Lower leg skin (tissue), 4 donors: ENCODE measurements around the gene SPDYC. TPM values are rescaled to one million over a fixed set of nuclear protein-coding genes. Genes with fewer than 3 reads are reported as not detected.

ENCODE experiments used
- DNase-seq, 2 donors: peaks; one replicate each; pipeline ENCODE4 v3.0.0-alpha.2; 2019; ENCODE audit warnings: low spot score in 2 of 2
- H3K4me3 ChIP-seq: fragments of 200-600 bp; sonication (generic); 2 replicates; pipeline ENCODE4 v1.5.1; 2017; ENCODE audit warnings: mild to moderate bottlenecking, low read depth; ENCODE audit not compliant: poor library complexity, severe bottlenecking
- CTCF ChIP-seq, 3 donors: fragments of 450-650 bp; IDR thresholded peaks; one replicate each; pipeline ENCODE4 v1.5.1; 2016; ENCODE audit warnings: antibody characterized with exemption in 3 of 3, mild to moderate bottlenecking in 3 of 3, moderate library complexity in 2 of 3
- POLR2A ChIP-seq, 2 donors: fragments of 450-650 bp; IDR thresholded peaks; one replicate each; pipeline ENCODE4 v1.6.1; 2016 to 2017; ENCODE audit warnings: antibody characterized with exemption in 2 of 2, mild to moderate bottlenecking in 1 of 2, moderate library complexity in 1 of 2
- WGBS, 2 donors: methylation state at CpG; one replicate each; pipeline ENCODE4 v1.1.5; 2018; 5-methylcytosine and 5-hydroxymethylcytosine counted together
- intact Hi-C: fragments of 100-400 bp; cut with DNase I; formaldehyde crosslinking; loops from one replicate; pipeline ENCODE4 v1.15.0; 2023; ENCODE audit warnings: low total_unique reads
- total RNA-seq, 4 donors: library from RNA; depleted of rRNA; stranded (reverse); fragments of >200 nt; gene quantifications; one replicate each; pipeline ENCODE4 v1.1.0, GENCODE V29; 2016

The SPDYC gene
- total RNA-seq, 4 donors from 2014 or later: not detected

GRCh38 chr11:65151331-65151899, 18.6 kb upstream of the SPDYC start:
- 70 to 72% methylated on average over 3 of the region's 3 CpGs for WGBS, 2 donors
- intact Hi-C loops: no loop called here
- H3K4me3 ChIP-seq: no peak overlapping the region

GRCh38 chr11:65152122-65152521, 17.9 kb upstream of the SPDYC start:
- DNase-seq: no peak
- intact Hi-C loops: no loop called here
- H3K4me3 ChIP-seq: no peak overlapping the region
- whole genome bisulfite sequencing, 2 donors: 64 to 68% methylated on average over 2 of the region's 2 CpGs
- no peak for TF ChIP-seq POLR2A (IDR thresholded peaks at IDR 0.05)
- no peak for TF ChIP-seq CTCF (IDR thresholded peaks at IDR 0.05)

More at GRCh38 chr11:65151331-65151899, 18.6 kb upstream of the SPDYC start:
- no peak for DNase-seq
- no peak for TF ChIP-seq CTCF (IDR thresholded peaks at IDR 0.05)
- TF ChIP-seq POLR2A (IDR thresholded peaks at IDR 0.05): no peak

GRCh38 chr11:65156256-65156655, 13.8 kb upstream of the SPDYC start:
- TF ChIP-seq CTCF (IDR thresholded peaks at IDR 0.05): no peak
- no peak for TF ChIP-seq POLR2A (IDR thresholded peaks at IDR 0.05)
- no peak for DNase-seq
- intact Hi-C loops: no loop called here
- no peak overlapping the region for H3K4me3 ChIP-seq
- WGBS, 2 donors: 98% methylated on average over 3 of the region's 3 CpGs

GRCh38 chr11:65156926-65157325, 13.1 kb upstream of the SPDYC start:
- intact Hi-C loops: no loop called here
- no peak for DNase-seq
- WGBS, 2 donors: 81 to 92% methylated on average over 3 of the region's 3 CpGs
- TF ChIP-seq CTCF (IDR thresholded peaks at IDR 0.05) (no peak), POLR2A (IDR thresholded peaks at IDR 0.05) (no peak)
- no peak overlapping the region for H3K4me3 ChIP-seq

GRCh38 chr11:65157336-65157735, 12.7 kb upstream of the SPDYC start:
- no peak overlapping the region for H3K4me3 ChIP-seq
- DNase-seq: no peak
- TF ChIP-seq POLR2A (IDR thresholded peaks at IDR 0.05): no peak
- TF ChIP-seq CTCF (IDR thresholded peaks at IDR 0.05): no peak
- 76 to 83% methylated on average over 3 of the region's 3 CpGs for WGBS, 2 donors
- intact Hi-C loops: no loop called here

GRCh38 chr11:65159012-65159411, 11.0 kb upstream of the SPDYC start:
- intact Hi-C loops: no loop called here
- TF ChIP-seq POLR2A (IDR thresholded peaks at IDR 0.05) (no peak), CTCF (IDR thresholded peaks at IDR 0.05) (no peak)
- DNase-seq: no peak
- 81 to 83% methylated on average over 5 of the region's 5 CpGs for WGBS, 2 donors
- H3K4me3 ChIP-seq: no peak overlapping the region
